HepG2 (cell line): ENCODE results near the gene METTL16. TPM values are rescaled to one million over a fixed set of nuclear protein-coding genes. Genes with fewer than 3 reads are reported as not detected.

Experiments used
- BHLHE40 ChIP-seq: IDR thresholded peaks from 2 replicates; pipeline ENCODE4 v1.6.1; 2011; ENCODE audit warnings: low read length, improper control_type of control experiment
- CHD4 ChIP-seq: fragments of 200-600 bp; sonication (generic); IDR thresholded peaks from 2 replicates; pipeline ENCODE4 v1.7.0; 2017; ENCODE audit warnings: mild to moderate bottlenecking, low read length, borderline replicate concordance
- FOXP4 ChIP-seq: sonication (generic); formaldehyde crosslinking; IDR thresholded peaks from 2 replicates; pipeline ENCODE4 v1.4.0; 2020; ENCODE audit warnings: missing genetic modification reagents
- GLMP ChIP-seq: sonication (generic); formaldehyde crosslinking; IDR thresholded peaks from 2 replicates; pipeline ENCODE4 v1.9.0; 2021; ENCODE audit warnings: missing genetic modification reagents, mild to moderate bottlenecking, borderline replicate concordance
- GMEB1 ChIP-seq: sonication (generic); formaldehyde crosslinking; IDR thresholded peaks from 2 replicates; pipeline ENCODE4 v1.5.1; 2020; ENCODE audit warnings: missing genetic modification reagents, mild to moderate bottlenecking, borderline replicate concordance
- HNF4A ChIP-seq: sonication (generic); formaldehyde crosslinking; IDR thresholded peaks from 2 replicates; pipeline ENCODE4 v1.4.0; 2020; ENCODE audit warnings: missing genetic modification reagents
- HOXA7 ChIP-seq: sonication (generic); formaldehyde crosslinking; IDR thresholded peaks from 2 replicates; pipeline ENCODE4 v1.8.1; 2022; ENCODE audit warnings: mild to moderate bottlenecking, missing genetic modification reagents, moderate library complexity
- KDM5B ChIP-seq: sonication (generic); formaldehyde crosslinking; IDR thresholded peaks from 2 replicates; pipeline ENCODE4 v1.4.0; 2020; ENCODE audit warnings: missing genetic modification reagents, mild to moderate bottlenecking, borderline replicate concordance
- MAFG ChIP-seq: sonication (generic); formaldehyde crosslinking; IDR thresholded peaks from 2 replicates; pipeline ENCODE4 v1.5.1; 2020; ENCODE audit warnings: mild to moderate bottlenecking, missing genetic modification reagents
- MBD4 ChIP-seq: IDR thresholded peaks from 2 replicates; pipeline ENCODE4 v1.6.1; 2012; ENCODE audit warnings: low read length, inconsistent platforms, borderline replicate concordance
- MXD4 ChIP-seq: IDR thresholded peaks from 2 replicates; pipeline ENCODE4 v1.6.1; 2016; ENCODE audit warnings: mild to moderate bottlenecking, missing biosample characterization, missing genetic modification reagents
- NAIF1 ChIP-seq: sonication (generic); formaldehyde crosslinking; IDR thresholded peaks from 2 replicates; pipeline ENCODE4 v1.5.0; 2020; ENCODE audit warnings: mild to moderate bottlenecking, missing genetic modification reagents, borderline replicate concordance
- NCOA1 ChIP-seq: sonication (generic); formaldehyde crosslinking; IDR thresholded peaks from 2 replicates; pipeline ENCODE4 v1.9.0; 2021; ENCODE audit warnings: missing genetic modification reagents
- U2AF2 ChIP-seq: fragments of 200-400 bp; formaldehyde crosslinking; IDR thresholded peaks from 2 replicates; pipeline ENCODE4 v1.6.1; 2017; ENCODE audit warnings: low read depth, mild to moderate bottlenecking, low read length
- ZBTB49 ChIP-seq: sonication (generic); formaldehyde crosslinking; IDR thresholded peaks from 2 replicates; pipeline ENCODE4 v1.4.0; 2020; ENCODE audit warnings: missing genetic modification reagents, borderline replicate concordance
- ZNF121 ChIP-seq: sonication (generic); formaldehyde crosslinking; IDR thresholded peaks from 2 replicates; pipeline ENCODE4 v1.5.0; 2020; ENCODE audit warnings: mild to moderate bottlenecking, missing genetic modification reagents
- ZNF251 ChIP-seq: sonication (generic); formaldehyde crosslinking; IDR thresholded peaks from 2 replicates; pipeline ENCODE4 v1.9.0; 2021; ENCODE audit warnings: mild to moderate bottlenecking, missing genetic modification reagents
- ZNF432 ChIP-seq: sonication (generic); formaldehyde crosslinking; IDR thresholded peaks from 2 replicates; pipeline ENCODE4 v1.5.0; 2020; ENCODE audit warnings: missing genetic modification reagents, mild to moderate bottlenecking, borderline replicate concordance
- ZNF460 ChIP-seq: sonication (generic); formaldehyde crosslinking; IDR thresholded peaks from 2 replicates; pipeline ENCODE4 v1.5.1; 2020; ENCODE audit warnings: missing genetic modification reagents, mild to moderate bottlenecking, borderline replicate concordance
- ZNF773 ChIP-seq: sonication (generic); formaldehyde crosslinking; IDR thresholded peaks from 2 replicates; pipeline ENCODE4 v1.4.0; 2020; ENCODE audit warnings: missing genetic modification reagents, borderline replicate concordance
- ZSCAN25 ChIP-seq: sonication (generic); formaldehyde crosslinking; IDR thresholded peaks from 2 replicates; pipeline ENCODE4 v1.8.0; 2022; ENCODE audit warnings: mild to moderate bottlenecking, missing genetic modification reagents
- polyA plus RNA-seq, 8 experiments: library from polyadenylated mRNA; depleted of rRNA in 3 of 8; stranded (reverse) in 7 of 8; unstranded in 1 of 8; fragments of >200 nt; fragmentation: Illumina TruSeq in 4 of 8; extraction: Trizol in 4 of 8; gene quantifications; 2 replicates each; pipeline versions ENCODE4 v1.2.1 to v1.2.3, GENCODE V29; 2011 to 2016; ENCODE audit warnings: low read depth in 4 of 8, missing spikeins in 1 of 8, mixed read lengths in 1 of 8; ENCODE audit not compliant: insufficient read depth in 1 of 8
- total RNA-seq, 5 experiments: library from RNA; depleted of rRNA; stranded (reverse); fragments of >200 nt; fragmentation: Illumina TruSeq; extraction: Trizol; gene quantifications; 2 replicates each; pipeline ENCODE4 v1.2.3, GENCODE V29; 2016; ENCODE audit warnings: low read depth in 1 of 5

The METTL16 gene
- total and polyA plus RNA-seq, 2 of the 13 experiments (the other 11 are each of a cell fraction or from before 2014, with no cell fraction given) = 11.6 to 18.5 TPM

GRCh38 chr17:2511462-2512369 is at the start of gene METTL16 (continued):
- TF ChIP-seq MBD4 (no peak), ZSCAN25 (CRISPR knock-in tag) (no peak), ZNF432 (CRISPR knock-in tag) (no peak), BHLHE40 (no peak), MAFG (CRISPR knock-in tag) (no peak), HNF4A (no peak), ZNF460 (CRISPR knock-in tag) (no peak), GMEB1 (CRISPR knock-in tag) (peak; percentile 48; the same call in 1 of the 2 replicates), HOXA7 (CRISPR knock-in tag) (no peak), NAIF1 (CRISPR knock-in tag) (peak; percentile 79; the same call in 1 of the 2 replicates), GLMP (no peak), ZNF121 (CRISPR knock-in tag) (0 out of 2 replicates have a peak, but pooled peaks have one; percentile 33), KDM5B (peak; percentile 80; the same call in 1 of the 2 replicates), FOXP4 (CRISPR knock-in tag) (no peak; the same call in 1 of the 2 replicates), ZNF251 (CRISPR knock-in tag) (no peak), ZBTB49 (no peak), CHD4 (no peak), ZNF773 (CRISPR knock-in tag) (no peak), NCOA1 (CRISPR knock-in tag) (0 out of 2 replicates have a peak, but pooled peaks have one; percentile 35), MXD4 (CRISPR knock-in tag) (no peak; the same call in 1 of the 2 replicates), U2AF2 (no peak)
